ENCODE measurements around the gene PSAPL1. TPM values are rescaled to one million over a fixed set of nuclear protein-coding genes. Genes with fewer than 3 reads are reported as not detected.

PSAPL1 gene
- total and polyA plus RNA-seq, 2 of the 8 experiments (the other 6 are each of a cell fraction or from before 2014, with no cell fraction given), result 0.03 TPM; not detected in 1

- no peak for TF ChIP-seq CHD7 (IDR thresholded peaks at IDR 0.05; ENCODE audit: insufficient replicate concordance, low read length)
- no peak for TF ChIP-seq GTF2F1 (IDR thresholded peaks at IDR 0.05; ENCODE audit: borderline replicate concordance, low read depth, low read length)
- no peak for TF ChIP-seq ASH2L (IDR thresholded peaks at IDR 0.05; ENCODE audit: low read length)
- TF ChIP-seq GABPA (IDR thresholded peaks at IDR 0.05; ENCODE audit: borderline replicate concordance, insufficient read depth, low read length), result no peak
- no peak for TF ChIP-seq TEAD4 (IDR thresholded peaks at IDR 0.05; ENCODE audit: low read depth, low read length)
- TF ChIP-seq YY1 (IDR thresholded peaks at IDR 0.05; ENCODE audit: low read depth, low read length), result no peak
- no peak for TF ChIP-seq USF2 (IDR thresholded peaks at IDR 0.05; ENCODE audit: low read length)
- TF ChIP-seq SRF (IDR thresholded peaks at IDR 0.05; ENCODE audit: low read depth, low read length), result no peak
- no peak for TF ChIP-seq ATF3 (IDR thresholded peaks at IDR 0.05; ENCODE audit: insufficient read depth, low read depth, low read length)
- TF ChIP-seq SUZ12 (IDR thresholded peaks at IDR 0.05; ENCODE audit: low read length), result no peak
These were observed 1.5 kb upstream of the PSAPL1 start (continued) for GRCh38 chr4:7436256-7436655.

All from H1 (cell line).